HG02943 (cell line): ENCODE data around the gene LIN28B.
"Not testable (repeated sequence)": the region's sequence is repeated elsewhere in the genome, so short reads cannot be mapped to it uniquely, and the experiment has no call there.

Experiments used
- ATAC-seq: cut with Tn5 transposase; IDR thresholded peaks from one replicate; pipeline ENCODE4 v1.9.1; 2021; ENCODE audit warnings: mild to moderate bottlenecking, low read depth, moderate library complexity; ENCODE audit not compliant: unreplicated experiment

The LIN28B gene

GRCh38 chr6:105001906-105002305 lies 45.0 kb downstream of the LIN28B start:
- ATAC-seq: no peak

DNA sequence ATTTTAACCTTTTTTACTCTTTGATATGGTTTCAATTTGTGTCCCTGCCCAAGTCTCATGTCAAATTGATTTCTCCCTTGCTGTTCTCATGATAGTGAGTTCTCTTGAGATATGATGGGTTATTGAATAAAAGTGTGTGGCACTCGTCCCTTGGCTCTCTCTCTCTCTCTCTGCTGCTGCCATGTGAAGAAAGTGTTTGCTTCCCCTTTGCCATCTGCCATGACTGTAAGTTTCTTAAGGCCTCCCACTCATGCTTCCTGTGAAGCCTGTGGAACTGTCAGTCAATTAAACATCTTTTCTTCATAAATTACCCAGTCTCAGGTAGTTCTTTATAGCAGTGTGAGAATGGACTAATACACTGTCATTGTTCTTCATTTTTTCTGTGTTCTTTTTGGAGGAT lies 48.5 kb downstream of the LIN28B start:
- ATAC-seq: no peak

DNA sequence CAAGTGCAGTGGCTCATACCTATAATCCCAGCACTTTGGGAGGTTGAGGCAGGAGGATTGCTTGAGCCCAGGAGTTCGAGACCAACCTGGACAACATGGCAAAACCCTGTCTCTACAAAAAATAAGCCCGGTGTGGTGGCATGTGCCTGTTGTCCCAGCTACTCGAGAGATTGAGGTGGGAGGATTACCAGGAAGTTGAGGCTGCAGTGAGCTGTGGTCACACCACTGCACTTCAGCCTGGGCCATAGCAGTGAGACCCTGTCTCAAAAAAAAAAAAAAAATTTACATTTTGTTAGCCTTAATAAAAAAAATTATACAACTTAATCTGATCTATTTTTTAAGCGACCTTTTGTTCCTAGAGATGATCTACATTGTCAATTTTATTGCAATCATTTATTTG lies 56.6 kb downstream of the LIN28B start:
- not testable (repeated sequence) for ATAC-seq

DNA sequence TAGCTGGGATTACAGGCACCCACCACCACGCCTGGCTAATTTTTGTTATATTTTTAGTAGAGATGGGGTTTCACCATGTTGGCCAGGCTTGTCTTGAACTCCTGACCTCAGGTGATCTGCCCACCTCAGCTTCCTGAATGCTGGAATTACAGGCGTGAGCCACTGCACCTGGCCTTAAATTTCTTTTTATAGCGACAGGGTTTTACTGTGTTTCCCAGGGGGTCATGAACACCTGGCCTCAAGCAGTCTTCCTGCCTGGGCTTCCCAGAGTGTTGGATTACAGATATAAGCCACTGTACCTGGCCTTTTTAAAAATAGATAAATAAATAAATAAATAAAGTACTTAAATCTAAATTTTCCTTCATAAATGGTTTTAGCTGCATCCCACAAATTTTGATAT lies 57.5 kb downstream of the LIN28B start:
- no peak for ATAC-seq

DNA sequence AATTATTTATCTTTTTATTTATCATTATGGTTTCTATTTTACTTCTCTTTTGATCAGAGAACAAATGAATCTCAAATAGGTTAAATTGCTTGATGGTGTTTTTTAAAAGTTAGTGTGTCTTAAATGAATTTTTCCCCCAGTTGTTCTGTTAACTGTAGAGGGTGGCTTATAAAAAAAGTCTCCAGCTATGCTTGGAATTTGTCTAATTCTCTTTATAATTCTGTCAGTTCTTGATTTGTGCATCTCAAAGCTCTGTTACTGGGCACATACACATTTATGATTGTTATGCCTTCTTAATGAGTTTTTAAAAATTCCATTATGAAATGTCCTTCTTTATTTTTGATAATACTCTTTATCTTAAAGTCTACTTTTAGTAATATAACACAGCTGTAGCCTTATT lies 58.0 kb downstream of the LIN28B start:
- no peak for ATAC-seq

DNA sequence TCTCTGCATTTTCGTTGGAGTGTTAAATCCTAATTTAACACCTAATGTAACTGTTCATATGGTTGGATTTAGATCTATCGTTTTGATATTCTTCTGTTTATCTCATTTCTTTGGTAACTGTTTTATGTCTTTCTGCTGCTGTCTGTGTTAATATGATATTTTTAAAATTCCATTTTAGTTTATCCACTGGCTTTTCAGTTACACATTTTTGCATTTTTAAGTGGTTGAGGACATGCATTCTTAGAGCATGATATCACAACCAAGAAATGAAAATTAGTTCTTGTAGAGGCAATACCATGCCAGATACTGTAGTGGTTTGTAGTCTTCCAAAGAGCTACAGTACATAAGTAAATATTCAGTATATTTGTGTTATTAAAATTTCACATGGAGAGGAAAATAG lies 58.6 kb downstream of the LIN28B start:
- ATAC-seq: no peak

GRCh38 chr6:105019285-105019684 lies 62.4 kb downstream of the LIN28B start:
- ATAC-seq: no peak

- no peak for ATAC-seq
These were observed 64.5 kb downstream of the LIN28B start for GRCh38 chr6:105021399-105021798.

DNA sequence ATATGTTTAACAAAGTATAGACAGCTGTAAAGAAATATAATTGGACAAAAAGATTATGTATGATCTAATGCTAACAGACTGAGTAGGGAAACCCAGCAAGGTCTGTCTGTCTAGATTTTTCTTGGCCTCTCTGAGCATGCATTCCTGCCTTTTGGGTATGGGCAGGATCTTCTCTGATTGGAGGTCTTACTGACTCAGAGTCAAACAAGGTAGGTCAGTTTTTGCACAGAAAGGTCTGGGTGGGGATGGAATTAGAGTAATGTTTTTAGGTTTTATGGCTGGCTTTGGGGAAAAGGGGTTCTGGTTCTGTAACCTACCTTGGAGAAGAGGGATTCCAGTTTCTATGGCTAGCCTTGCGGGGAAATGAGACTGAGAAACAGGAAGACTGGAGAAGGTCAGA lies 65.5 kb downstream of the LIN28B start:
- no peak for ATAC-seq

- no peak for ATAC-seq
These were observed 67.9 kb downstream of the LIN28B start for GRCh38 chr6:105024803-105025202.

GRCh38 chr6:105028898-105029297 lies 72.0 kb downstream of the LIN28B start:
- ATAC-seq: no peak

- no peak for ATAC-seq
These were observed 72.7 kb downstream of the LIN28B start for GRCh38 chr6:105029581-105029980.

- ATAC-seq: no peak
These were observed 77.6 kb downstream of the LIN28B start for GRCh38 chr6:105034470-105034869.

- ATAC-seq: no peak
These were observed 78.4 kb downstream of the LIN28B start for GRCh38 chr6:105035299-105035698.

DNA sequence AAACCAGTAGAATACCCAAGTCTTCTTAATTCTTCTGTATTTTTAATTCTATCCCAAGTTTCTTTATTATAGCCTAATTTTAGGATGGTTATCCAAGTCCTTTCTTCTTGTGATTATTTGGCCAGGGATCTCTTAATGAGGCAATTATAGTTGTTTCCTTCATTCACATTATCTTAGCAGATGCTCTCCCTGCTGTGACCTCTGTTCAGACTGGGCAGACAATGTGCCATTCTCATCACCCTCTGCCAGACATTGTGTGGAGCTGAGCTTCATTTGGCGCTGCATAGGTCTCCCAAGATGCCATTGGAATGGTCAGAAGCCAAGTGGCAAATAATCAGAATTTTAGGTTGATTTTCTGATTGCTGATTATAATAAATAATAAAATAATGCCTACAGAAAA lies 79.4 kb downstream of the LIN28B start:
- ATAC-seq: no peak

- ATAC-seq: no peak
These were observed 81.4 kb downstream of the LIN28B start for GRCh38 chr6:105038259-105038658.

DNA sequence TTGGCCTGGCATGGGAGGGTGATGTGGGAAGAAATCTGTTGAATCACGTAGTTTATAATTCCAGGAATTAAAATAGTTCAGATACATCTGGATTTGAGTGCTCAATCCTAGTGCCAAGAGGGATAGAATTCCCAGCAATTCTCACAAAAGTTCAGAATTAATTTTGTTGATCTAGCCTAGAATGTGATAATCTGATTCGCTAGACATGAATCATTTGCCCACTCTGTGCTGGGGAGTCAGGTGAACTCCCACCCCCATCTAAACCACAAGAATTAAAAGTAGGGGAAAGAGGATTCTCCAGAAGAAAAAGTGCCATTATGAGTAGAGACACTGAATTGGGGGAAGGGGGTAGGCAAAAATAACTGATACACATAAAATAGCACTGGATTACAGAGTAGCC lies 85.0 kb downstream of the LIN28B start:
- ATAC-seq: no peak

DNA sequence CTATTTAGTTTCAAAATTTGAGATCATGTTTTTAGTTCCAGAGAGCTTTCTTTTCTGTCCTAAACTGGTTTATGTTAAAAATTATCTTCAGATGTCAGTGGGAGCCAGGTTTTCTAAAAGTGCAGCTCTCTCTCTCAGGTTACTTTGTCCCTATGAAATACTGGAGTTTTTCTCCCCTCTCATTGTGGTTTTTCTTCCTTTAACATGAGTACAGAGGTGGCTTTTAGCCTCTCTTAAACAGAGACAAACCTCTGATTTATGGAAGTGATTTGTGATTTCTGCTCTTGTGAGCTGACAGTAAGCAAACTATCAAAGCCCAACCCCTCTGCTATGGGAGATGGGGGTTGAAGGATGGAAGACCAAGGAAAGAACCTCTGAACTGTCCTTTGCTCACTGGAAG lies 85.7 kb downstream of the LIN28B start:
- no peak for ATAC-seq

DNA sequence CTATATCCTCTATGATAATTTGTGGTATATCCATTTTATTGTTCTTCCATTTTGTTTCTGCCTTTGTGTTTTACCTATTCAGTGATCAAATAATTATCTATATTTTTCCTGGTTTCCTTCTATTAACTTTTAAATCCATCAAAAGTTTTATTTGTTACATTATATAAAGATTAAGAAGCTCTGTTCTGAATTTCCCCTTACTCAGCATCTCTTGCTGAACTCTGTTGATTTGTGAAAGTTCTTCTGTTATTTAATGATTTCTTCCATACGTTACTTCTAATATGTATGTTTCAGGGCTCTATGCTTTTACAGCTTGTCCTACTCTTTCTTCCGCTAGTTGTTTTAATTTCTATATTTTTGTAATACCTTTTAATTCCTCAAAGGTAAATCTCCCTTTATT lies 87.1 kb downstream of the LIN28B start:
- ATAC-seq: no peak

GRCh38 chr6:105045526-105045925 lies 88.6 kb downstream of the LIN28B start:
- no peak for ATAC-seq

DNA sequence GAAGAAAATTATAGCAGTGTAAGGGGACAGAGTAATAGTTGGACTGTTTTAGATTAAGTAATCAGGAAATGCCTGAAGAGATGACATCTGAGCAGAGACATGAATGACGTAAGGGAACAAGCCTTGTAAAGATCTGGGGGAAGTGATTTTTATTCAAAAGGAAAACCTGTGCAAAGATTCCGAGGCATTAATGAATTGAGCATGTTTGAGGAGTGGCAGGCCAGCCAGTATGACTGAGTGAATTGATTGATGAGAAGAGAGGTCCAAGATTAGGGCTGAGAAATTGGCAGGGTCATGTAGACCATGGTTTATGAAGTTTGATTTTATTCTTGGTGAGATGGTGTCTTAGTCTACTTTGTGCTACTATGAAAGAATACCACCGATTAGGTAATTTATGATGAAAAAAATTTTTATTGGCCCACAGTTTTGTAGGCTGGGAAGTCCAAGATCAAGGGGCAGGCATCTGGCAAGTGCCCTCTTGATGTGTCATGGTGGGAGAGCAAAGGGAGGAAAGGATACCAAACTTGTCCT lies 95.1 kb downstream of the LIN28B start:
- no peak for ATAC-seq

- no peak for ATAC-seq
These were observed 99.7 kb downstream of the LIN28B start for GRCh38 chr6:105056646-105057045.

GRCh38 chr6:105057160-105057559 lies 100.3 kb downstream of the LIN28B start:
- no peak for ATAC-seq
